ENCODE measurements around the gene ZC3H18. TPM values are rescaled to one million over a fixed set of nuclear protein-coding genes. Genes with fewer than 3 reads are reported as not detected.

The ZC3H18 gene
- total RNA-seq, 1 experiment from 2014 or later: 61.8 TPM

DNA sequence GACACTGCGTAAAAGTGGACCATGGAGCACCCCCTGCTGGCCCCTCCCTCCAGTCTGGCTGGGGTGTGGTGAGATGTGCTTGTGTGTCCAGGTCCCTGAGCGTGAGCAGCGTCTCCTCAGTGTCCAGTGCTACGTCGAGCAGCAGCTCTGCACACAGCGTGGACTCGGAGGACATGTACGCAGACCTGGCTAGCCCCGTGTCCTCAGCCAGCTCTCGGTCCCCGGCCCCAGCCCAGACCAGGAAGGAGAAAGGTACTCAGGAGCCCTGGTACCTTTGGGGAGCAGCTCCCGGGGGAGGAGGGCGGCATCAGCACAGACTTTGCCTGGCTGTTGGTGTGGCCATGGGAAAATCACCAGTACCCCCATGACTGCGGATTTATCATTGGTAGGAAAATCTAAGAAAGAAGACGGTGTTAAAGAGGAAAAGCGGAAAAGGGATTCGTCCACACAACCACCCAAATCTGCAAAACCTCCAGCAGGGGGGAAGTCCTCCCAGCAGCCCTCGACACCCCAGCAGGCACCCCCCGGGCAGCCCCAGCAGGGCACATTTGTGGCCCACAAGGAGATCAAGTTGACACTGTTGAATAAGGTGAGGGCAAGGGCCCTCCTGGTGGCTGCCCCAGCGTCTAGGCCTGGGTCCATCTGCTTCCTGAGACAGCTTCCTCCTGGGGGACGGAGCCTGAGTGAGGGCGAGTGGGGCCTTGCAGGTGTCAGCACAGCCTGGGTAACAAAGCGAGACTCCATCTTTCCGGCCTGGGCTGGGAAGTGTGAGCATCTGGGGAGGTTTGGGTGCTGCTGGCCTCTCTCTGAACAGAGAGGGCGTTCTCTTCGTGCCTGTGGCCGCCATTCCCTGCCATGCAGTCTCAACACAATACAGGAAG is 57.6 kb downstream of the ZC3H18 start (continued):
- TF ChIP-seq, protein P1, sequence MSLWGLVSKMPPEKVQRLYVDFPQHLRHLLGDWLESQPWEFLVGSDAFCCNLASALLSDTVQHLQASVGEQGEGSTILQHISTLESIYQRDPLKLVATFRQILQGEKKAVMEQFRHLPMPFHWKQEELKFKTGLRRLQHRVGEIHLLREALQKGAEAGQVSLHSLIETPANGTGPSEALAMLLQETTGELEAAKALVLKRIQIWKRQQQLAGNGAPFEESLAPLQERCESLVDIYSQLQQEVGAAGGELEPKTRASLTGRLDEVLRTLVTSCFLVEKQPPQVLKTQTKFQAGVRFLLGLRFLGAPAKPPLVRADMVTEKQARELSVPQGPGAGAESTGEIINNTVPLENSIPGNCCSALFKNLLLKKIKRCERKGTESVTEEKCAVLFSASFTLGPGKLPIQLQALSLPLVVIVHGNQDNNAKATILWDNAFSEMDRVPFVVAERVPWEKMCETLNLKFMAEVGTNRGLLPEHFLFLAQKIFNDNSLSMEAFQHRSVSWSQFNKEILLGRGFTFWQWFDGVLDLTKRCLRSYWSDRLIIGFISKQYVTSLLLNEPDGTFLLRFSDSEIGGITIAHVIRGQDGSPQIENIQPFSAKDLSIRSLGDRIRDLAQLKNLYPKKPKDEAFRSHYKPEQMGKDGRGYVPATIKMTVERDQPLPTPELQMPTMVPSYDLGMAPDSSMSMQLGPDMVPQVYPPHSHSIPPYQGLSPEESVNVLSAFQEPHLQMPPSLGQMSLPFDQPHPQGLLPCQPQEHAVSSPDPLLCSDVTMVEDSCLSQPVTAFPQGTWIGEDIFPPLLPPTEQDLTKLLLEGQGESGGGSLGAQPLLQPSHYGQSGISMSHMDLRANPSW (CRISPR knock-in tag; conservative IDR thresholded peaks at IDR 0.05; ENCODE audit: low read depth): no peak
- TF ChIP-seq, protein P2, sequence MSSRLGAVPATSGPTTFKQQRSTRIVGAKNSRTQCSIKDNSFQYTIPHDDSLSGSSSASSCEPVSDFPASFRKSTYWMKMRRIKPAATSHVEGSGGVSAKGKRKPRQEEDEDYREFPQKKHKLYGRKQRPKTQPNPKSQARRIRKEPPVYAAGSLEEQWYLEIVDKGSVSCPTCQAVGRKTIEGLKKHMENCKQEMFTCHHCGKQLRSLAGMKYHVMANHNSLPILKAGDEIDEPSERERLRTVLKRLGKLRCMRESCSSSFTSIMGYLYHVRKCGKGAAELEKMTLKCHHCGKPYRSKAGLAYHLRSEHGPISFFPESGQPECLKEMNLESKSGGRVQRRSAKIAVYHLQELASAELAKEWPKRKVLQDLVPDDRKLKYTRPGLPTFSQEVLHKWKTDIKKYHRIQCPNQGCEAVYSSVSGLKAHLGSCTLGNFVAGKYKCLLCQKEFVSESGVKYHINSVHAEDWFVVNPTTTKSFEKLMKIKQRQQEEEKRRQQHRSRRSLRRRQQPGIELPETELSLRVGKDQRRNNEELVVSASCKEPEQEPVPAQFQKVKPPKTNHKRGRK (CRISPR knock-in tag; IDR thresholded peaks at IDR 0.05; ENCODE audit: borderline replicate concordance): no peak
- TF ChIP-seq, protein P3, sequence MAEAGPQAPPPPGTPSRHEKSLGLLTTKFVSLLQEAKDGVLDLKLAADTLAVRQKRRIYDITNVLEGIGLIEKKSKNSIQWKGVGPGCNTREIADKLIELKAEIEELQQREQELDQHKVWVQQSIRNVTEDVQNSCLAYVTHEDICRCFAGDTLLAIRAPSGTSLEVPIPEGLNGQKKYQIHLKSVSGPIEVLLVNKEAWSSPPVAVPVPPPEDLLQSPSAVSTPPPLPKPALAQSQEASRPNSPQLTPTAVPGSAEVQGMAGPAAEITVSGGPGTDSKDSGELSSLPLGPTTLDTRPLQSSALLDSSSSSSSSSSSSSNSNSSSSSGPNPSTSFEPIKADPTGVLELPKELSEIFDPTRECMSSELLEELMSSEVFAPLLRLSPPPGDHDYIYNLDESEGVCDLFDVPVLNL (CRISPR knock-in tag; IDR thresholded peaks at IDR 0.05; ENCODE audit: borderline replicate concordance, low read depth): no peak
- TF ChIP-seq ETV6 (CRISPR knock-in tag; IDR thresholded peaks at IDR 0.05): no peak
- no peak for TF ChIP-seq NFE2L1 (CRISPR knock-in tag; IDR thresholded peaks at IDR 0.05)
- TF ChIP-seq NFYB (CRISPR knock-in tag; conservative IDR thresholded peaks at IDR 0.05; ENCODE audit: low read depth): no peak
- TF ChIP-seq ZBTB21 (CRISPR knock-in tag; IDR thresholded peaks at IDR 0.05; ENCODE audit: borderline replicate concordance): no peak
- TF ChIP-seq GRHL2 (CRISPR knock-in tag; IDR thresholded peaks at IDR 0.05; ENCODE audit: insufficient replicate concordance, severe bottlenecking): no peak
- TF ChIP-seq, protein P4, sequence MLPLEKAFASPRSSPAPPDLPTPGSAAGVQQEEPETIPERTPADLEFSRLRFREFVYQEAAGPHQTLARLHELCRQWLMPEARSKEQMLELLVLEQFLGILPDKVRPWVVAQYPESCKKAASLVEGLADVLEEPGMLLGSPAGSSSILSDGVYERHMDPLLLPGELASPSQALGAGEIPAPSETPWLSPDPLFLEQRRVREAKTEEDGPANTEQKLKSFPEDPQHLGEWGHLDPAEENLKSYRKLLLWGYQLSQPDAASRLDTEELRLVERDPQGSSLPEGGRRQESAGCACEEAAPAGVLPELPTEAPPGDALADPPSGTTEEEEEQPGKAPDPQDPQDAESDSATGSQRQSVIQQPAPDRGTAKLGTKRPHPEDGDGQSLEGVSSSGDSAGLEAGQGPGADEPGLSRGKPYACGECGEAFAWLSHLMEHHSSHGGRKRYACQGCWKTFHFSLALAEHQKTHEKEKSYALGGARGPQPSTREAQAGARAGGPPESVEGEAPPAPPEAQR (CRISPR knock-in tag; IDR thresholded peaks at IDR 0.05): no peak
- no peak for TF ChIP-seq SP1 (CRISPR knock-in tag; conservative IDR thresholded peaks at IDR 0.05)

DNA sequence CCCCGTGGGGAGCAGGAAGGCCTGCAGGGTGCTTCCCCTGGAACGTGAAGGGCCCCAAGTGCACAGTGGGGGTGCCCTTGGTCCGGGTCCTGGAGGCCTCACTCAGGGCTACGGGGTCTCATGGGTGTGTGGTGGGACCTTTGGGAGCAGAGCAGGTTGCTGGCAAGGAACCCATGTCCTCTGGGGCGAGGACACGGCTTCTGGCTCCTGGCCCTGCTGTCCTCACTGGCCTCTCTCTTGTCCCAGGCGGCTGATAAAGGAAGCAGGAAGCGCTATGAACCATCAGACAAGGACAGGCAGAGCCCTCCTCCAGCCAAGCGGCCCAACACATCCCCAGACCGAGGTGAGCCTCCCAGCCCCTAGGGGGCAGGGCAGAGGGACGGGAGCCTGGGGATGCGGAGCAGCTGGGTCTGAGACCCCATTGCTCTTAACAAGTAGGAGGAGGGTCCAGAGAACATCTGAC is 58.3 kb downstream of the ZC3H18 start:
- peaks cover 35% of the 10 kb centered on the region for H3K36me3 Mint-ChIP-seq

More for the DNA sequence above, 58.3 kb downstream of the ZC3H18 start:
- peaks cover 6% of the 10 kb centered on the region for H3K4me1 Mint-ChIP-seq
- H3K27ac Mint-ChIP-seq: peak overlapping the region; percentile 53; the same call in 1 of the 2 replicates
- CTCF ChIA-PET: interaction anchor here (0.6 to 3.7 kb wide), 15 partner anchors 8 to 176 kb away, joined by 3 to 29 read pairs (median 5); partner anchors contain the start of genes IL17C, MVD and ZFPM1
- ATAC-seq (peak; percentile 88), DNase-seq (ENCODE audit: low spot score) (peak; percentile 85)
- POLR2A ChIA-PET: no interaction called here
- TF ChIP-seq RELA (CRISPR knock-in tag; IDR thresholded peaks at IDR 0.05; ENCODE audit: borderline replicate concordance) (no peak), ETV6 (CRISPR knock-in tag; IDR thresholded peaks at IDR 0.05) (peak; percentile 31; the same call in 1 of the 2 replicates)
- TF ChIP-seq, protein P5, sequence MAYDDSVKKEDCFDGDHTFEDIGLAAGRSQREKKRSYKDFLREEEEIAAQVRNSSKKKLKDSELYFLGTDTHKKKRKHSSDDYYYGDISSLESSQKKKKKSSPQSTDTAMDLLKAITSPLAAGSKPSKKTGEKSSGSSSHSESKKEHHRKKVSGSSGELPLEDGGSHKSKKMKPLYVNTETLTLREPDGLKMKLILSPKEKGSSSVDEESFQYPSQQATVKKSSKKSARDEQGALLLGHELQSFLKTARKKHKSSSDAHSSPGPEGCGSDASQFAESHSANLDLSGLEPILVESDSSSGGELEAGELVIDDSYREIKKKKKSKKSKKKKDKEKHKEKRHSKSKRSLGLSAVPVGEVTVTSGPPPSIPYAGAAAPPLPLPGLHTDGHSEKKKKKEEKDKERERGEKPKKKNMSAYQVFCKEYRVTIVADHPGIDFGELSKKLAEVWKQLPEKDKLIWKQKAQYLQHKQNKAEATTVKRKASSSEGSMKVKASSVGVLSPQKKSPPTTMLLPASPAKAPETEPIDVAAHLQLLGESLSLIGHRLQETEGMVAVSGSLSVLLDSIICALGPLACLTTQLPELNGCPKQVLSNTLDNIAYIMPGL (CRISPR knock-in tag; IDR thresholded peaks at IDR 0.05): 0 out of 2 replicates have a peak, but pooled peaks have one; percentile 20
- TF ChIP-seq, protein P6, sequence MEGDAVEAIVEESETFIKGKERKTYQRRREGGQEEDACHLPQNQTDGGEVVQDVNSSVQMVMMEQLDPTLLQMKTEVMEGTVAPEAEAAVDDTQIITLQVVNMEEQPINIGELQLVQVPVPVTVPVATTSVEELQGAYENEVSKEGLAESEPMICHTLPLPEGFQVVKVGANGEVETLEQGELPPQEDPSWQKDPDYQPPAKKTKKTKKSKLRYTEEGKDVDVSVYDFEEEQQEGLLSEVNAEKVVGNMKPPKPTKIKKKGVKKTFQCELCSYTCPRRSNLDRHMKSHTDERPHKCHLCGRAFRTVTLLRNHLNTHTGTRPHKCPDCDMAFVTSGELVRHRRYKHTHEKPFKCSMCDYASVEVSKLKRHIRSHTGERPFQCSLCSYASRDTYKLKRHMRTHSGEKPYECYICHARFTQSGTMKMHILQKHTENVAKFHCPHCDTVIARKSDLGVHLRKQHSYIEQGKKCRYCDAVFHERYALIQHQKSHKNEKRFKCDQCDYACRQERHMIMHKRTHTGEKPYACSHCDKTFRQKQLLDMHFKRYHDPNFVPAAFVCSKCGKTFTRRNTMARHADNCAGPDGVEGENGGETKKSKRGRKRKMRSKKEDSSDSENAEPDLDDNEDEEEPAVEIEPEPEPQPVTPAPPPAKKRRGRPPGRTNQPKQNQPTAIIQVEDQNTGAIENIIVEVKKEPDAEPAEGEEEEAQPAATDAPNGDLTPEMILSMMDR (IDR thresholded peaks at IDR 0.05): peak; percentile 47
- TF ChIP-seq, protein P2 (CRISPR knock-in tag; IDR thresholded peaks at IDR 0.05; ENCODE audit: borderline replicate concordance): no peak
- TF ChIP-seq, protein P7, sequence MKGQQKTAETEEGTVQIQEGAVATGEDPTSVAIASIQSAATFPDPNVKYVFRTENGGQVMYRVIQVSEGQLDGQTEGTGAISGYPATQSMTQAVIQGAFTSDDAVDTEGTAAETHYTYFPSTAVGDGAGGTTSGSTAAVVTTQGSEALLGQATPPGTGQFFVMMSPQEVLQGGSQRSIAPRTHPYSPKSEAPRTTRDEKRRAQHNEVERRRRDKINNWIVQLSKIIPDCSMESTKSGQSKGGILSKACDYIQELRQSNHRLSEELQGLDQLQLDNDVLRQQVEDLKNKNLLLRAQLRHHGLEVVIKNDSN (CRISPR knock-in tag; IDR thresholded peaks at IDR 0.05): no peak
- H3K4me3 Mint-ChIP-seq: no peak overlapping the region
- no peaks in the 10 kb centered on the region for H3K9me3 Mint-ChIP-seq
- H3K27me3 Mint-ChIP-seq (ENCODE audit: low read depth): no peaks in the 10 kb centered on the region

All from WTC11 (cell line).